ENCODE data around the gene SP140L. TPM values are rescaled to one million over a fixed set of nuclear protein-coding genes. Genes with fewer than 3 reads are reported as not detected.
A peak's percentile ranks its signal among the peaks of the same experiment; 100 is the strongest.

SP140L gene
- total RNA-seq, 2 donors from 2014 or later: 6.7 to 9.9 TPM

DNA sequence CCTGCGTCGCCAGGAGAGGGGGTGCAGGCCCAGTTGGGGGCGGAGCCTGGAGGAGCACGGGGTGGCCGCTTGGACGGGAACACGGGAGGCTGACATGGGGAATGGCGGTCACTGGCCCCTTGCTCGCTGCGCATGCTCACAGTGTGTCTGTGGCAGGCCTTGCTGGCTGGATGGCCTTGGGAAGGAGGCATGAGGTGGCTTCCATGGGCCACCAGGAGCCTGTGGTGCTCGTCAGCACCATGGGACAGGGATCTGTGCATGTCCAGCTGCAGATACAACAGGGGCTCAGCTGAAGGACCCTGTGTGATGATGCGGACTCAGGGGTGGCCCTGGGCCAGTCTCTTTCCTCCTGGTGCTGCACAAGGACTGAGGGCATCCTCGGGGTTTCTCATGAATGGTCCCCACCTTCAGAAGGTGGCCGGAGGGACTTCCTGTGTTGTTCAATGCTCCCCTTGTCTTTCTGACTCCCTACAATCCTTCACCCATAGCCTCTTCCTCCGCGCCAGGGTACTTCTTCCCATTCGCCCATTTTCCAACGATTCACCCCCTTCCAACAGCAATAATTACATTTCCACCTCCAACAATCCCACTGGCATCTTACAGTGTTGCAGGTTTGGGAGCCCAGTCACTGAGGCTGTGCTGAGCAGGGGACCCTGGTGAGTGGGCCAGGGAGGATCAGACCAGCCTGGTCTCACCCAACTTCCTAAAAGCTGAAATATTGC lies 3.4 kb upstream of the SP140L start:
- ATAC-seq (no peak), DNase-seq (no peak)
- WGBS, 2 donors: 83 to 86% methylated on average over 18 of the region's 18 CpGs
- no peak overlapping the region for H3K4me3 ChIP-seq
- TF ChIP-seq, protein P1, sequence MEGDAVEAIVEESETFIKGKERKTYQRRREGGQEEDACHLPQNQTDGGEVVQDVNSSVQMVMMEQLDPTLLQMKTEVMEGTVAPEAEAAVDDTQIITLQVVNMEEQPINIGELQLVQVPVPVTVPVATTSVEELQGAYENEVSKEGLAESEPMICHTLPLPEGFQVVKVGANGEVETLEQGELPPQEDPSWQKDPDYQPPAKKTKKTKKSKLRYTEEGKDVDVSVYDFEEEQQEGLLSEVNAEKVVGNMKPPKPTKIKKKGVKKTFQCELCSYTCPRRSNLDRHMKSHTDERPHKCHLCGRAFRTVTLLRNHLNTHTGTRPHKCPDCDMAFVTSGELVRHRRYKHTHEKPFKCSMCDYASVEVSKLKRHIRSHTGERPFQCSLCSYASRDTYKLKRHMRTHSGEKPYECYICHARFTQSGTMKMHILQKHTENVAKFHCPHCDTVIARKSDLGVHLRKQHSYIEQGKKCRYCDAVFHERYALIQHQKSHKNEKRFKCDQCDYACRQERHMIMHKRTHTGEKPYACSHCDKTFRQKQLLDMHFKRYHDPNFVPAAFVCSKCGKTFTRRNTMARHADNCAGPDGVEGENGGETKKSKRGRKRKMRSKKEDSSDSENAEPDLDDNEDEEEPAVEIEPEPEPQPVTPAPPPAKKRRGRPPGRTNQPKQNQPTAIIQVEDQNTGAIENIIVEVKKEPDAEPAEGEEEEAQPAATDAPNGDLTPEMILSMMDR (IDR thresholded peaks at IDR 0.05): no peak
- no peak for TF ChIP-seq POLR2A (IDR thresholded peaks at IDR 0.05)
- no peaks in the 10 kb centered on the region for H3K36me3 ChIP-seq (replicated peaks in 1 of 2; ENCODE audit: insufficient read depth in 1 of 2, low read depth in 2 of 2)
- intact Hi-C loops (cut with DNase I): no loop called here
- no peaks in the 10 kb centered on the region for H3K27me3 ChIP-seq
- no peak overlapping the region for H3K27ac ChIP-seq
- H3K4me1 ChIP-seq: peaks cover 15% of the 10 kb centered on the region
- no peaks in the 10 kb centered on the region for H3K9me3 ChIP-seq

DNA sequence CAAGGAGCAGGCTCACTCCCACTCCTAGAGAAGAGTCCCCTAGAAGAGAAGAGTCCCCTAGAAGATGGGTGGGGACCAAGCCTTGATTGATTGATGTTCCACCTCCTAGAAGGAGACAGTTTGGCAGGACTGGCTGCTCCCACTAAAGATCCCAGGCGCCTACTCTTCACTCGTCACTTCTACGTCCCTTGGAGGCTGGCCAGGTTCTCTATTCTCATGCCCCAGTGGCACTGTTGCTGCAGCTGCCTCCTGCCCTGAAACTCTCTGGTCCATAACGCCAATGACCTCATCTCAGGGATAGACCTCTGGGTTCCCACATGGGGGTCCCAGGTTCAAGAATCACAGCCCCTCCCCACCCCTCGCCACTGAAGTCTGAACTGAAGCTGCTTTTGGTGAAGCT lies 2.5 kb upstream of the SP140L start:
- Histone ChIP-seq H3K4me1 (peaks cover 15% of the 10 kb centered on the region), H3K9me3 (no peaks in the 10 kb centered on the region), H3K4me3 (no peak overlapping the region), H3K36me3 (replicated peaks in 1 of 2; ENCODE audit: insufficient read depth in 1 of 2, low read depth in 2 of 2) (no peaks in the 10 kb centered on the region), H3K27me3 (no peaks in the 10 kb centered on the region), H3K27ac (no peak overlapping the region)
- DNase-seq (no peak), ATAC-seq (no peak)
- no peak for TF ChIP-seq POLR2A (IDR thresholded peaks at IDR 0.05)
- TF ChIP-seq, protein P1 (IDR thresholded peaks at IDR 0.05): no peak
- WGBS, 2 donors: 80 to 84% methylated on average over 5 of the region's 5 CpGs
- intact Hi-C loops (cut with DNase I): no loop called here

DNA sequence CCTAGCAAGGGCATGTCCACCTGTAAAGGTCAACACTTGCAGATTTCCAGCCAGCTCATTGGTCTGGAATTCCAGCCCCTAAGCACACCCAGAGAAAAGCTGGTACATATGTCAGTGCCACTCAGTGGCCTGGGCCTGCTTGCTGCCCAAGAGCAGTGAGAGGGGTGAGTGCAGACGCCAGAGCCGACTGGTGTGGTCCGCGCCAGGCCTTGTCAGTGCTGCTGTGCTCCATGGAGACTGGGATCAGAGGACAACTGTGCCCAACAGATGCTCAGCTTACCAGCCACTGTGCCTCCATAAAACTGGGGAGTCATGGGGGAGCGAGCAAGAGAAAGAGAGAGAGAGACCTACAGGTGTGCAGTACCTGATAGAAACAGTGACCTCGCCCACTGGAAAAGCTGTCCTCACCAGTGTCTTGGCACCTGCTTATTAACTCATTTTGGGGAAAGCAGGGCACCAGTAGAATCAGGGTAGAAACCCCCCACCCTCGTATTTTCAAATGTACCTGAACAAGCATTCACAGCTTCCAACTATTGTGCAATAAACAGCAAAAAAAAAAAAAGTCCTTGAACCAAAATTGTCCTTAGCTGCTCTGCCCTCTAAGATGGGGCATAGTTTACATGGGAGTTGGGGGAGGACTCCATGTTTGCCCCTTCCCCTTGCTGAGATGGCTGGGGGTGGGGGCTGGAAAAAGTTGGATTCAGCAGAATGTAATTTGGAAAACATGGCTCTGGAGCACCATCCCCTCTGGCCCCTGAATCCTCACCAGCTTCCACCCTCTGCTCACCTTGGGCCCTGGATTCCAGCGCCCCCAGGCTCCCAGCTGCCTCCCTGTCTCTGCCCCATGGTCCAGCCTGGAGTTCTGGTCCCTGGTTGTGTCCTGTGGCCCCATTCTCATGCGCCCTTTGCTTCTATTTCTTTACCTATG lies 1.4 kb upstream of the SP140L start:
- Histone ChIP-seq H3K27me3 (no peaks in the 10 kb centered on the region), H3K4me1 (peaks cover 15% of the 10 kb centered on the region), H3K9me3 (no peaks in the 10 kb centered on the region), H3K27ac (no peak overlapping the region), H3K4me3 (no peak overlapping the region), H3K36me3 (replicated peaks in 1 of 2; ENCODE audit: insufficient read depth in 1 of 2, low read depth in 2 of 2) (no peaks in the 10 kb centered on the region)
- intact Hi-C loops (cut with DNase I): no loop called here
- TF ChIP-seq, protein P1 (IDR thresholded peaks at IDR 0.05): no peak
- no peak for TF ChIP-seq POLR2A (IDR thresholded peaks at IDR 0.05)
- DNase-seq (no peak), ATAC-seq (no peak)
- WGBS, 2 donors: 88% methylated on average over 4 to 8 of the region's 9 CpGs

DNA sequence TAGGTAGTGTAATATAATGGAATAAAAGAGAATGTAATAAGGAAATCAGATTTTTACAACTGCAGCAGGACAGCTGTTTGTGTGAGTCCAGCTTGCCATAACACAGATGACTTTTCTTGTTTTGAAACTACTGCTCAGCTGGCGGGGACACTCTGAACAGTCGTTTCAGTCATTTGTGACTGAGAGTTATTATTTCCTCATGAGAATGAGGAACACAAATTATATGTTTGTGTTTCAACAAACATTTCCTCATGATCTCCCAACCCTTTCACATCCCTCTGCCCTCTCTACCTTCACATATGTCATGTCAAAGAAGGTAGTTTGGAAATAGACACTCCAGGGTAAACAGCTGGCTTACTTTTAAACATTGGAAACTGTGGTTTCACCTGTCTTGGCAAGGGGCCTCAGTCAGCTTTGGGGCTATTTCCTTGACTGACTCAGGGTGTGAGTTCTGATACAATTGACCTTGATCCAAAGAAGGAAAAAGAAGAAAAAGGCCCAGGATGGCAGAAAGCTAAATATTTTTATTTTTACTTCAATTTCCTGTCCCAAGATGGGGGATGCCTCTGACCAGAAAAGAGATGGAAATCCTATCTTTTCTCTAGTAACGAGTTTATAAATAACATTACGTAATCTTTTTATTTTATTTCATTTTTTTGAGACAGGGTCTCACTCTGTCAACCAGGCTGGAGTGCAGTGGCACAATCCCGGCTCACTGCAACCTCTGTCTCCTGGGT lies 593 bp downstream of the SP140L start:
- no peaks in the 10 kb centered on the region for H3K27me3 ChIP-seq
- no peak for TF ChIP-seq POLR2A (IDR thresholded peaks at IDR 0.05)
- no peak for DNase-seq
- 76 to 82% methylated on average over 5 of the region's 5 CpGs for WGBS, 2 donors
- intact Hi-C loops (cut with DNase I): no loop called here
- H3K4me3 ChIP-seq: no peak overlapping the region
- peaks cover 15% of the 10 kb centered on the region for H3K4me1 ChIP-seq
- H3K27ac ChIP-seq: peak overlapping the region; percentile 8 to 75 (median 66)
- H3K9me3 ChIP-seq: no peaks in the 10 kb centered on the region
- ATAC-seq: peak; percentile 12
- no peaks in the 10 kb centered on the region for H3K36me3 ChIP-seq (replicated peaks in 1 of 2; ENCODE audit: insufficient read depth in 1 of 2, low read depth in 2 of 2)

DNA sequence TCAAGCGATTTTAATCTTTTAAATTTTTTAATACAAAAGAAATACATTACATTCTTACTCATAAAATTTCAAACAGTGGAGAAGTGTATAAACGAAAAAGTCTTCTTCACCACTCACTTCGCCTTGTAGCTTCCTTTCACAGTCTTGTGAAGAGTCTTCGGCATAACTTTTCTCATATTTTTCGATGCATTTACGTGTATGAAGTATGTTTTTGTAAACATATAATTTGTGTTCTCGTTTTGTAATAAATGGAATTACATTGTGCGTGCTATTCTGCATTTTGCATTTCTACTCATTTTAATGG lies 1.1 kb downstream of the SP140L start:
- no peak for ATAC-seq
- no peak for DNase-seq
- WGBS, 2 donors: 95 to 97% methylated on average over 8 of the region's 8 CpGs
- Histone ChIP-seq H3K4me3 (no peak overlapping the region), H3K27ac (peak overlapping the region in 1 of 4 donors; percentile 75), H3K36me3 (replicated peaks in 1 of 2; ENCODE audit: insufficient read depth in 1 of 2, low read depth in 2 of 2) (no peaks in the 10 kb centered on the region), H3K27me3 (no peaks in the 10 kb centered on the region), H3K4me1 (peaks cover 15% of the 10 kb centered on the region), H3K9me3 (no peaks in the 10 kb centered on the region)
- intact Hi-C loops (cut with DNase I): no loop called here
- TF ChIP-seq POLR2A (IDR thresholded peaks at IDR 0.05): no peak
- TF ChIP-seq, protein P1 (IDR thresholded peaks at IDR 0.05): no peak
